ENCODE results near the gene ACSL6. TPM values are rescaled to one million over a fixed set of nuclear protein-coding genes. Genes with fewer than 3 reads are reported as not detected.

Gene ACSL6
- polyA plus RNA-seq, 2 of the 4 experiments (the other 2 are of a cell fraction) = 0.06 to 0.09 TPM

DNA sequence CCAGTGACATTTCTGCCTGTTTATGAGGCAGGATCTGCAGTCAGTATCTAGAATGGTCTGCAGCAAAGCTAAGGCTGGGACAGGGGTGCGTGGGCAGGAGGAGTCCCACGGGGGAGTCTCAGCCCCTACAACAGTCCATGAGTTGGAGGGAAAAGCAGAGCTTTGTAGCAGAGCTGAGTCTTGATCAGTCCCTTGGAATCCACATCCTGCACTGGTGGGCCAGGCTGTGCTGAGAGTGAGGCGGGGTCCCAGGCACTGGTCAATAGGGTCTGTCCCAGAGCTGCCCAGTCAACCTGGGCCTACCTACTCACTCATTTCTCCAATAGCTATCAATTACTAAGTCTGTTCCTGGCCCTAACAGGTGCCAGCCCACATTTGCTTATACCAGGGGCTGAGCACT is 5.9 kb downstream of the ACSL6 start:
- H3K4me2 ChIP-seq = no peak overlapping the region
- DNase-seq (ENCODE audit: low read depth in 1 of 2, low spot score in 1 of 2) (no peak), ATAC-seq (no peak), FAIRE-seq (no peak)
- ChIA-PET CTCF (interaction anchor here (0.9 to 10.0 kb wide), 8 partner anchors 9 to 583 kb away, joined by 3 to 156 read pairs (median 15); partner anchors contain the start of gene FNIP1), POLR2A (no interaction called here)
- TF ChIP-seq RFX5 (IDR thresholded peaks at IDR 0.05) (no peak), RARB (CRISPR knock-in tag; IDR thresholded peaks at IDR 0.05) (no peak), MYC (IDR thresholded peaks at IDR 0.05; ENCODE audit: borderline replicate concordance, low read length) (no peak), ZNF302 (CRISPR knock-in tag; IDR thresholded peaks at IDR 0.05) (no peak), KDM5A (IDR thresholded peaks at IDR 0.05) (no peak), NR3C1 (IDR thresholded peaks at IDR 0.05) (no peak), JUN (IDR thresholded peaks at IDR 0.05) (no peak), RCOR1 (IDR thresholded peaks at IDR 0.05; ENCODE audit: low read depth, low read length) (no peak), NPAS2 (CRISPR knock-in tag; IDR thresholded peaks at IDR 0.05; ENCODE audit: borderline replicate concordance) (no peak), ESRRA (IDR thresholded peaks at IDR 0.05; ENCODE audit: borderline replicate concordance, low read length) (no peak), FOXS1 (CRISPR knock-in tag; IDR thresholded peaks at IDR 0.05) (no peak), KDM1A (IDR thresholded peaks at IDR 0.05; ENCODE audit: low read depth) (no peak), FOSL2 (IDR thresholded peaks at IDR 0.05) (no peak), FOSL2 (CRISPR knock-in tag; IDR thresholded peaks at IDR 0.05) (no peak), ZFP36 (IDR thresholded peaks at IDR 0.05; ENCODE audit: borderline replicate concordance, partially characterized antibody) (no peak)
- TF ChIP-seq, protein P1, sequence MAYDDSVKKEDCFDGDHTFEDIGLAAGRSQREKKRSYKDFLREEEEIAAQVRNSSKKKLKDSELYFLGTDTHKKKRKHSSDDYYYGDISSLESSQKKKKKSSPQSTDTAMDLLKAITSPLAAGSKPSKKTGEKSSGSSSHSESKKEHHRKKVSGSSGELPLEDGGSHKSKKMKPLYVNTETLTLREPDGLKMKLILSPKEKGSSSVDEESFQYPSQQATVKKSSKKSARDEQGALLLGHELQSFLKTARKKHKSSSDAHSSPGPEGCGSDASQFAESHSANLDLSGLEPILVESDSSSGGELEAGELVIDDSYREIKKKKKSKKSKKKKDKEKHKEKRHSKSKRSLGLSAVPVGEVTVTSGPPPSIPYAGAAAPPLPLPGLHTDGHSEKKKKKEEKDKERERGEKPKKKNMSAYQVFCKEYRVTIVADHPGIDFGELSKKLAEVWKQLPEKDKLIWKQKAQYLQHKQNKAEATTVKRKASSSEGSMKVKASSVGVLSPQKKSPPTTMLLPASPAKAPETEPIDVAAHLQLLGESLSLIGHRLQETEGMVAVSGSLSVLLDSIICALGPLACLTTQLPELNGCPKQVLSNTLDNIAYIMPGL (CRISPR knock-in tag; IDR thresholded peaks at IDR 0.05; ENCODE audit: borderline replicate concordance) = no peak
- TF ChIP-seq, protein P2, sequence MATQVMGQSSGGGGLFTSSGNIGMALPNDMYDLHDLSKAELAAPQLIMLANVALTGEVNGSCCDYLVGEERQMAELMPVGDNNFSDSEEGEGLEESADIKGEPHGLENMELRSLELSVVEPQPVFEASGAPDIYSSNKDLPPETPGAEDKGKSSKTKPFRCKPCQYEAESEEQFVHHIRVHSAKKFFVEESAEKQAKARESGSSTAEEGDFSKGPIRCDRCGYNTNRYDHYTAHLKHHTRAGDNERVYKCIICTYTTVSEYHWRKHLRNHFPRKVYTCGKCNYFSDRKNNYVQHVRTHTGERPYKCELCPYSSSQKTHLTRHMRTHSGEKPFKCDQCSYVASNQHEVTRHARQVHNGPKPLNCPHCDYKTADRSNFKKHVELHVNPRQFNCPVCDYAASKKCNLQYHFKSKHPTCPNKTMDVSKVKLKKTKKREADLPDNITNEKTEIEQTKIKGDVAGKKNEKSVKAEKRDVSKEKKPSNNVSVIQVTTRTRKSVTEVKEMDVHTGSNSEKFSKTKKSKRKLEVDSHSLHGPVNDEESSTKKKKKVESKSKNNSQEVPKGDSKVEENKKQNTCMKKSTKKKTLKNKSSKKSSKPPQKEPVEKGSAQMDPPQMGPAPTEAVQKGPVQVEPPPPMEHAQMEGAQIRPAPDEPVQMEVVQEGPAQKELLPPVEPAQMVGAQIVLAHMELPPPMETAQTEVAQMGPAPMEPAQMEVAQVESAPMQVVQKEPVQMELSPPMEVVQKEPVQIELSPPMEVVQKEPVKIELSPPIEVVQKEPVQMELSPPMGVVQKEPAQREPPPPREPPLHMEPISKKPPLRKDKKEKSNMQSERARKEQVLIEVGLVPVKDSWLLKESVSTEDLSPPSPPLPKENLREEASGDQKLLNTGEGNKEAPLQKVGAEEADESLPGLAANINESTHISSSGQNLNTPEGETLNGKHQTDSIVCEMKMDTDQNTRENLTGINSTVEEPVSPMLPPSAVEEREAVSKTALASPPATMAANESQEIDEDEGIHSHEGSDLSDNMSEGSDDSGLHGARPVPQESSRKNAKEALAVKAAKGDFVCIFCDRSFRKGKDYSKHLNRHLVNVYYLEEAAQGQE (IDR thresholded peaks at IDR 0.05) = no peak
- TF ChIP-seq, protein P3, sequence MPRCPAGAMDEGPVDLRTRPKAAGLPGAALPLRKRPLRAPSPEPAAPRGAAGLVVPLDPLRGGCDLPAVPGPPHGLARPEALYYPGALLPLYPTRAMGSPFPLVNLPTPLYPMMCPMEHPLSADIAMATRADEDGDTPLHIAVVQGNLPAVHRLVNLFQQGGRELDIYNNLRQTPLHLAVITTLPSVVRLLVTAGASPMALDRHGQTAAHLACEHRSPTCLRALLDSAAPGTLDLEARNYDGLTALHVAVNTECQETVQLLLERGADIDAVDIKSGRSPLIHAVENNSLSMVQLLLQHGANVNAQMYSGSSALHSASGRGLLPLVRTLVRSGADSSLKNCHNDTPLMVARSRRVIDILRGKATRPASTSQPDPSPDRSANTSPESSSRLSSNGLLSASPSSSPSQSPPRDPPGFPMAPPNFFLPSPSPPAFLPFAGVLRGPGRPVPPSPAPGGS (IDR thresholded peaks at IDR 0.05) = no peak
- TF ChIP-seq, protein P4, sequence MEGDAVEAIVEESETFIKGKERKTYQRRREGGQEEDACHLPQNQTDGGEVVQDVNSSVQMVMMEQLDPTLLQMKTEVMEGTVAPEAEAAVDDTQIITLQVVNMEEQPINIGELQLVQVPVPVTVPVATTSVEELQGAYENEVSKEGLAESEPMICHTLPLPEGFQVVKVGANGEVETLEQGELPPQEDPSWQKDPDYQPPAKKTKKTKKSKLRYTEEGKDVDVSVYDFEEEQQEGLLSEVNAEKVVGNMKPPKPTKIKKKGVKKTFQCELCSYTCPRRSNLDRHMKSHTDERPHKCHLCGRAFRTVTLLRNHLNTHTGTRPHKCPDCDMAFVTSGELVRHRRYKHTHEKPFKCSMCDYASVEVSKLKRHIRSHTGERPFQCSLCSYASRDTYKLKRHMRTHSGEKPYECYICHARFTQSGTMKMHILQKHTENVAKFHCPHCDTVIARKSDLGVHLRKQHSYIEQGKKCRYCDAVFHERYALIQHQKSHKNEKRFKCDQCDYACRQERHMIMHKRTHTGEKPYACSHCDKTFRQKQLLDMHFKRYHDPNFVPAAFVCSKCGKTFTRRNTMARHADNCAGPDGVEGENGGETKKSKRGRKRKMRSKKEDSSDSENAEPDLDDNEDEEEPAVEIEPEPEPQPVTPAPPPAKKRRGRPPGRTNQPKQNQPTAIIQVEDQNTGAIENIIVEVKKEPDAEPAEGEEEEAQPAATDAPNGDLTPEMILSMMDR (IDR thresholded peaks at IDR 0.05) = no peak
- H3K4me1 ChIP-seq = no peaks in the 10 kb centered on the region
- no peak overlapping the region for H3K27ac ChIP-seq
- H3K9me3 ChIP-seq = no peaks in the 10 kb centered on the region
- H3K4me3 ChIP-seq = no peak overlapping the region
- WGBS (ENCODE audit: missing lambda C conversion rate) = 44% methylated on average over 3 of the region's 3 CpGs

DNA sequence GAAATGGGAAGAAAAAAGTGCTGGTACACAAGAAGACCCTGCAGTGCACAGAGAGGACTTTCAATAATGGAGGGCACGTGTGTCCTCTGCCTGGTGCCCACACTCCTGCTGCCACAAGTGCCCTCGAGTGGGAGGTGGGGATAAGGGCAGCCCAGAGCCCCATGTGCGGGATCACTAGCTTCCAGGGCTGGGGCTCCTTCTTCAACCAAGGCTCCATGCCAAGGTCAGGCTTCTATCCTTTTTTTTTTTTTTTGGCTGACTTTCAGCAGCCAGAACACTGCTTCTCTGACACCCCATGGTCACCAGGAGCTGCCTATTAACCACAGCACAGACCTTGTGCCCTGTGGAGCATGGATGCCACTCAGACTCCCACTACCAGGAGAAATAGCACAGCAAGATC is 7.5 kb downstream of the ACSL6 start:
- WGBS (ENCODE audit: missing lambda C conversion rate) = 23% methylated on average over 3 of the region's 3 CpGs
- ChIA-PET CTCF (interaction anchor here (0.6 to 10.0 kb wide), 4 partner anchors 414 to 1786 kb away, joined by 3 to 156 read pairs (median 6); no protein-coding TSS in a partner anchor), POLR2A (no interaction called here)
- DNase-seq (ENCODE audit: low read depth in 1 of 2, low spot score in 1 of 2) (no peak), ATAC-seq (no peak), FAIRE-seq (no peak)
- H3K9me3 ChIP-seq = no peaks in the 10 kb centered on the region
- H3K4me3 ChIP-seq = no peak overlapping the region
- H3K4me1 ChIP-seq = no peaks in the 10 kb centered on the region
- H3K4me2 ChIP-seq = no peak overlapping the region
- H3K27ac ChIP-seq = no peak overlapping the region
- no peak for TF ChIP-seq KDM1A (IDR thresholded peaks at IDR 0.05; ENCODE audit: low read depth)
- no peak for TF ChIP-seq SREBF2 (IDR thresholded peaks at IDR 0.05)
- TF ChIP-seq, protein P5, sequence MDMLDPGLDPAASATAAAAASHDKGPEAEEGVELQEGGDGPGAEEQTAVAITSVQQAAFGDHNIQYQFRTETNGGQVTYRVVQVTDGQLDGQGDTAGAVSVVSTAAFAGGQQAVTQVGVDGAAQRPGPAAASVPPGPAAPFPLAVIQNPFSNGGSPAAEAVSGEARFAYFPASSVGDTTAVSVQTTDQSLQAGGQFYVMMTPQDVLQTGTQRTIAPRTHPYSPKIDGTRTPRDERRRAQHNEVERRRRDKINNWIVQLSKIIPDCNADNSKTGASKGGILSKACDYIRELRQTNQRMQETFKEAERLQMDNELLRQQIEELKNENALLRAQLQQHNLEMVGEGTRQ (IDR thresholded peaks at IDR 0.05) = no peak
- TF ChIP-seq, protein P2 (IDR thresholded peaks at IDR 0.05) = no peak
- TF ChIP-seq KDM5A (IDR thresholded peaks at IDR 0.05) = no peak
- TF ChIP-seq ZFP36 (IDR thresholded peaks at IDR 0.05; ENCODE audit: borderline replicate concordance, partially characterized antibody) = no peak
- TF ChIP-seq ESRRA (IDR thresholded peaks at IDR 0.05; ENCODE audit: borderline replicate concordance, low read length) = no peak
